T-helper 1 cell treated with Interleukin-12 subunit alpha and Interleukin-12 subunit beta and Interleukin-4 antibody, amounts not matched to agents 30 ng/mL and 1 ng/mL, for 36 hours (primary cell): ENCODE measurements around the gene IFNE. TPM values are rescaled to one million over a fixed set of nuclear protein-coding genes. Genes with fewer than 3 reads are reported as not detected.
"Not testable (repeated sequence)": the region's sequence is repeated elsewhere in the genome, so short reads cannot be mapped to it uniquely, and the experiment has no call there.

ENCODE experiments used
- intact Hi-C: fragments of 100-400 bp; cut with micrococcal nuclease; formaldehyde crosslinking; loops from one replicate; pipeline ENCODE4 v1.15.1; 2024
- total RNA-seq: library from RNA; stranded (reverse); gene quantifications from 2 replicates; pipeline ENCODE4 v1.2.3, GENCODE V29; 2022

Gene IFNE
- total RNA-seq, 1 donor from 2014 or later, result not detected

DNA sequence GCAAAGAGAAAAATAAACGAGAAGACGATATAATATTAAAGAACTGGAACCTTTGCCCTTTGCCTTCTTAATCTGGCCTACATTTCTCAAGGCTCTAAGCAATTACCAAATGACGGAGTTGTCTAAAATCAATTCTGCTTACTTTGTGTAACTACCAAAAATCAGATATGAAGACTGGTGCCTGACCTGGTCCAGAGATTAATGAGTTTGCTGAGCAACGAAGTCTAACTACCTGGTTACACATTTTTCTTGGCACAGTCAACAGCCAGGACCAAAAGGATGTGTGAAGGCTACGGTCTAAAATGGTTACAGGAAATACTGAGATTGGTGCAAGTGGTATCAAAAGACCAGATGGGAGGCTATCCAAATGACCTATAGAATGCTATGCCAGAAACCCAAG, 17.8 kb upstream of the IFNE start:
- intact Hi-C loops, result no loop called here

DNA sequence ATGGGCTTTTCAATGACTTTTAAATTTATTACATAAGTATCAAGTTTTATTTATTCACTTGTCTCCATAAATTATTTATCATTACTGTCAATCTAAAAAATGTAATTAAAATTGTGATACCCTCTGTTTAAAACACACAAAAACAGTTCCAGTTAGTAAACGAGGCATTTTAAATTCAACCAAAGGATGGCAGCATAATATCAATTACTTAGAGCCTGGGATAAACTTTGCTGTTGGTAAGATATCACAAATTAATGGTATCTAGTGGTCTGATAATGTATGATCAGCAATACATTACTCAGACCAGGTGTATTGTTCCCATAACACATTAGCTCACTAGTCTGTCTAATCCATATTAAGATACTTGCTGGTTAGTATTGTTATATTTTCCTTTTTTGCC, 9.6 kb upstream of the IFNE start:
- intact Hi-C loops, result loop anchor here (1.0 kb wide), 1 partner anchor 298 kb away; no protein-coding TSS in a partner anchor

DNA sequence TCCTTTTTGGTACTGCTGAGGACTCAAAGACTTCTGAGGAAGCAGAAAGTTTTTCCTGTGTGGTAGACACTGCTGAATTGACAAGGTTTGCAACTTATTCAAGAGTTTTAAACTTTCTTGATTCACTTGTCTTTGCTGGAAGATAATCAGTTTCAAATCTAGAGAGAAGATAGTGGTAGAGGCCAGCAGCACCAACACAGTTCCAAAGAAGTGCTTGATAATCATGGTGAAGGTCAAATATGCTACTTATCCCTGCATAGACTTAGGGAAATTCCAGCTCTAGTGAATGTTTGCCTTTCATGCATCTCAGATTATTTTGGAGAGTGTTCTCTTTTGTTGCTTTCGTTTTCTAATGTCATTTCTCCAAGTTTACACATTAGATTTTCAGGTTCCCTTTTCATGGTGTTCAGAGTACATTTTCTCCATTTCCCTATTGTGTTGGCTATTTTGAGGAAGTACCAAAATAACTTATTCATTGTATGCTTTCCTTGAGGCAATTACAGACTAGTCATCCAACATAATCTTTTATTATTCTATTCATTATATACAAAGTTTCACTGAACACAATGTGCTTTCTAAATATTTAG, 550 bp downstream of the IFNE start:
- intact Hi-C loops, result no loop called here

DNA sequence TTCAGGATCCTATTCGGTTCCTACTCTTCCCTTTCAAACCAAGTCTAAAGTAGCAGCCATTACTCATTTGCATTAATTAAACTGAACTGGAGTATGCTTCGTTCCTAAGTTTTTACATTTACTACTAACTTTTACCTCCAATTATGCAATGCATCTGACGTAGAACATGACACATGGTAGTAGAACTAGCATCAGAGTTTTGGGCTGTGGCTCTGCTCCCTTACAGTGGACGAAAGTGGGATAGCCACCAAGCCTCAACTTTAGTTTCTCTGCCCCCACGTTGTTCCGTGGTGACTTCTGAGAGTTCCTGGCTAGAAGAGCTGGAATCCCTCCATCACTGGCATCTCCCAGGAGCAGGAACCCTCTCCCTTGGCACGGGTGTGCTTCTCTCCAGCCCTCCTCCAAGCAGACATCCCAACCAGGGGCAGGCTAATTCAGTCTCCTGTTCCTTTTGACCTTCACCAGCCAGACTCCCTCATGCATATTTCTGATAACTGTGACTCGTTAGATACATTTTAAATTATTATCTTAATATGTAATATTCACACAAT, 2.9 kb downstream of the IFNE start:
- intact Hi-C loops, result no loop called here

DNA sequence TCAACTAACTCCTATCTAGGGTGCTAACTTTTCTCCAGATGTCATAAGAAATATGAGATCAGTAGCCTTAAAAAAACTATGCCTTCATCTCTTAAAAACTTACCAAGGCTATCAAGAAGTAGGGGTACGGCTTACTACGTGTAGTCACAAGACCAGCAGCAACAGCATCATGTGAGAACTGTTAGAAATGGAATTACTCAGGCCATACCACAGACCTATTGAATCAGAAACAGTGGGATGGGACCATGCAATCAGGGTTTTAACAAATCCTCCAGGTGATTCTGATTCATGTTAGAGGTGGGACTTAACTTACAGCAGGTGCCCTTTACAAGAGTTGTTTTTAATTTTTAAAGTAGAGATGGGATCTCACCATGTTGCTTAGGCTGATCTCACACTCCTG, 4.6 kb downstream of the IFNE start:
- intact Hi-C loops, result no loop called here

DNA sequence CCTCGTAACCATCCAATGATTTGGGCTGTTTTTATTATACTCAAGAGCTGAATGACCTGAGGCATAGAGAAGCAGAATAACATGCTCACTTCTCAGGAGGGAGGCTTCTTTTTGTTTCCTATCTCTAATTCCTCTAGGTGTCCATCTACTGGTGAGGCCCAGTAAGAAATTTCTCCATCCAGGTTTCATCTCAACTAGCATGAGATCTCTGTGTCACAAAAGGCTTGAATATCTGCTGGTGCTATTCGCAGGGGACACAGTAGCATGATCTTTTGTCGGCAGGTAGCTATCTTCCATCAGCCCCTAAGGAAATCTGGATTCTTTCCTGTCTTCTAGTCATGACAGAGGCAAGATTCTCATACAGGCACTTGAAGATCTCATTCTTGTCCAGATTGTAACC, 8.9 kb downstream of the IFNE start:
- intact Hi-C loops, result no loop called here

DNA sequence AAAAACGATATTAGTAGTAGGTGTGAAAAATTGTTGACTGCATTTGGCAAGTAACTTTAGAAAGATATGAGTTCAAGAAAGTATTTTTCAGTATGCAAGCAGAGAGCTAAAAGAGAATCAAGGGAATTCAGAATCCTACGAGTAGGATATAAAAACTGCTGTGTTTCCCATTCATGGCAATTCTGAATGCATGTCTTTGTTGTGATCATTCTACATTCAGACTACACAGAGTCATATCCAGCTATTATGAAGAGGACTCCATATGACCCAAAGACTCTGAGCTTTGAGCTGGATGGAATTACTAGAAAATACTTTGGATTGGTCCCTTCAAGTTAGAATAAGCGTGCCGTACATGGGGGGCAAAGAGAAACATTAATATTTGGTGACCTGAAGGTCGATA, 12.0 kb downstream of the IFNE start:
- intact Hi-C loops, result no loop called here

DNA sequence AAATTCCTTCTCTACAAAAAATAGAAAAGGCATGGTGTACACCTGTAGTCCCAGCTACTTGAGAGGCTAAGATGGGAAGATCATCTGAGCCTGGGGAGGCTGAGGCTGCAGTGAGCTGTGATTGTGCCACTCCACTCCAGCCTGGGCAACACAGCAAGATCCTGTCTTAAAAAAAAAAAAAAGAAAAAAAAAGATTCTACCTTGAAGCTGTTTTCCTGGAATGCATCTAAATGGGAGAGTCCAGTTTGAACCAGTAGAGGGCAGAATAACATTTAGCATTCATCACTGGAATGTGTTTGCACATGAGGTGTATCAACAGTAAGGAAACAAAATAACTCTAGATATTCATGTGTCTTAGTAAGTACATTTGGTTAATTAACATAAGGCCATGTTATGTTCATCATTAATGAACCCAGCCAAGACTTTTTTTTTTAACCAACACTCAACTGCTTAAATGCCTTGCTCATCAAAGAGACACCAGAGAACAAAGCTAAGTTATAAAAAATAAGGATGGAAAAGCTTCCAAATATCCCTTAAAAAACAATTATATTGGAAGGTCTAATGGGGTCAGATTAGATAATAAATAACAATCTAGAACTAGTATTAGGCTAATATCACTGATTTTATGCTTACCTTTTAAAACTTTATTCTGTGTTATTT, 16.1 kb downstream of the IFNE start:
- intact Hi-C loops, result loop anchor here (1.0 to 2.0 kb wide), 3 partner anchors 93 to 323 kb away; no protein-coding TSS in a partner anchor

DNA sequence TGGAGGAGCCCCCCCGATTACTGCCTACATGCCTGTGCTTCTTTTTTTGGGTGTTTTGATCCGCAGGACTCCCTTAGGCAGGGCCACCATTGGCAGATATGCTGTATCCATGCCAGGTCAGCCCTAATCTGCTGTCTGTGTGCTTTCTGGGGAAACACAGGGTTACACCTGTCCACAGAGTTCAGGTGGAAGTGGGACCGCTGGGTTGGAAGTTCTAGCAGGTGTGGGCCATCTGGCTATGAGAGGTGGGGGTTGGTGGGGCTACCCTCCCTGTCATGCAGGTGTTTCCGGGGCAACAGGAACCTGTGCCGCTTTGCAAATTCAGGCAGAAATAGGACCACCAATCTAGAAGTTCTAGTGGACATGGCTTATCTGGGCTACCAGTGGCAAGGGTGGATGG, 17.0 kb downstream of the IFNE start:
- intact Hi-C loops, result no loop called here

DNA sequence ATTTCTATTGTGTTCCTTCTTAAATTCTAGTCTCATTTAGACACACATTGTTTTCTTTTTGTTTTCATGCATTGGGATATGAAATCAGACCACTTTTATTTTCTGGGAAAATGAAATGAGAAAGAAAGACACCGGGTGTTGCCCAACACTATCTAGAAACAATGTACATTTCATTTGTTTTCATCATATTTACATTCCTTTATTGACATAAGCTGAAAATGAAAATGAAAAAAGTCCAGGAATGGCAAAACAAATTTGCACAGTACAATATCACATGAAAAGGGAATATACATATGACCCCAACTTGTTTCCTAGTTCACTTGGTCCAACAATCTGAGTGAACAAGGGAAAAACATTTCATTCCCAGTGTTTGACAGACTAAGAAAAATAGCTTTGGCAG, 20.7 kb downstream of the IFNE start:
- intact Hi-C loops, result no loop called here

DNA sequence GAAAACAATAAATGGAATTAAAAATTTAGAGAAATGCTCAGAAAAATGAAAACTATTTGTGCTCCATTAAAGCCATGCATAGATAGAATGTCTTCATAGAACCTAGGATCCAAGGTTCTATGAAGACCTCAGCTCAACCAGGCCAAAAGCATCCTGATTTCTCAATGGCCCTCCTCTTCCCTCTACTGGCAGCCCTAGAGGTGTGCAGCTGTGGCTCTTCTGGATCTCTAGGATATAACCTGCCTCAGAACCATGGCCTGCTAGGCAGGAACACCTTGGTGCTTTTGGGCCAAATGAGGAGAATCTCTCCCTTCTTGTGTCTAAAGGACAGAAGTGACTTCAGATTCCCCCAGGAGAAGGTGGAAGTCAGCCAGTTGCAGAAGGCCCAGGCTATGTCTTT, 26.8 kb downstream of the IFNE start:
- intact Hi-C loops, result loop anchor here (1.0 to 5.0 kb wide), 7 partner anchors 21 to 272 kb away; no protein-coding TSS in a partner anchor

DNA sequence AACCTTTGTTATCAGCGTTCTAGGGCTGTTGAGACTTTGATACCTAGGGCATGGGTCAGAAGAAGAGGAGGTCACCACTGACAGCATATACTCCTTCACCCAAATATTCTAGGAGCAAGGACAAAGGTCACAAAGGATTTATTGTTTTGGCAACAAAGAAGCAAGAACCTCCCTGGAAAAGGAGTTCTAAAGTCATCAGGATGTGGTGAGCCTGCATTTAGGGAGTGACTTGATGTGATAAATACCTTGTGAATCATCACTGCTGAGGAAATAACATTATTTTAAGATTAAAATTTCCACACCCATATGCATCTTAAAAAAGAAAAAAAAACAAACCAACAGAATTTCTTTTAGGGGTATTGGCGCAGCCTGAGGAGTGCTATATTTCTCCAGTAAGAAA, 28.0 kb downstream of the IFNE start:
- intact Hi-C loops, result loop anchor here (5.0 kb wide), 1 partner anchor 1072 kb away; no protein-coding TSS in a partner anchor

DNA sequence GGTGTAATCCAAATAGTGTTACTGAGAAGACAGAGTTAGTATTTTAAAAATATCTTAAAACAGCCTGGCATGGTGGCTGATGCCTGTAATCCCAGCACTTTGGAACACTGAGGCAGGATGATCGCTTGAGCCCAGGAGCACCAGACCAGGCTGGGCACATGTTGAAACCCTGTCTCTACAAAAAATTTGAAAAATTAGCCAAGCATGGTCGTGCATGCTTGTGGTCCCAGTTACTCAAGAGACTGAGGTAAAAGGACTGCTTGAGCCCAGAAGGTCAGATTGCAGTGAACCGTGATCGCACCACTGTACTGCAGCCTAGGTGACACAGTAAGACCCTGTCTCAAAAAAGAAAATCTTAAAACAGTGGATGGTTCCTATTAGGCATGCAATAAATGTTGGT, 29.4 kb downstream of the IFNE start:
- intact Hi-C loops, result loop anchor here (5.0 kb wide), 1 partner anchor 1070 kb away; no protein-coding TSS in a partner anchor

DNA sequence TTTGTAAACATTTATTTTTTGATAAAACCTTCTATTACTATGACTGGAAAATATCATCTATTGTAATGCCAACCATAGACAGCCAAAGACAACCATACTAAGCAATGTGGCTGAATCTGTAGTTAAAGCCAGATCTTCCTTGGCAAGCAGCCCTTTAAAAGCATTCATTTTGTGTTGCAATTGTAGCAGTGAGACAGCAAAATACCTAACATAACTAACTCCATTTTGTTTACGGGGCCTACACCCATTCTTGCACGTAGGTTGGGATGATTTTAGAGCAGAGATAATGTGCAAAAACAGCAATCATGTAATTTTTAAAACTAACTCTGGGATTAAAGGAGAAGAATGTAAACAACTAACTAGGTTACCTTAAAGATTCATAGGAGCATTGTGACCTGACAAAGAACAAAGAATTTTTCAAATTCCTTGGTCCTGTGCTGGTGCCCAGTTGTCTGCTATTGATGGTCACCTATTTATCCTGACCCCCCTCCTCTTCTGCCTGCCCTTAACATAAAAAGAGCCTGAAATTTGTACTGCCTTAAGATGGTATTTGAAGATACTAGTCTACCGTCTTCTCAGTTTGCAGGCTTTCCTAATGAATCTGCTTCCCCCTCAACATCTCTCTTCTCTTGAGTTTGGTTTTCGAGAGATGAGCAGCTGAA, 31.2 kb downstream of the IFNE start:
- intact Hi-C loops, result loop anchor here (5.0 kb wide), 1 partner anchor 1069 kb away; no protein-coding TSS in a partner anchor

DNA sequence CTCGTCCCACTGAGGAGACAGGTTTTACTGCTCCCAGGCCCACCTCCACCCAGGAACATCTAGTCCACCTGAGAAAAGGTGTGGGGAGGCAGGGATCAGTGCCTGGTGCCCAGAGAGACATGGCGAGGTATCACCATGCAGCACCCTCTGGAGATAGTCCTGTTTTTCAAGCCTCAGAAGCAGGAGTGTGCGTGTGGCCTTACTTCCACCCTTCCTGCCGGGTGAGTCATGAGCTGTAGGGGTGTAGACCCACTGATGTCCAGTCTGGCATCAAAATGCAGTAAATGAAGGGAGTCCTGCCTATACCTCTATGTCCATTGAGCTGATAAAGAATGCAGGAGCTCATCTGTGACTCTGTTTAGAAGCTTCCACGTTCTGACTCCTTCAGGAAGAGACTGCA, 32.8 kb downstream of the IFNE start:
- intact Hi-C loops, result not testable (repeated sequence)

DNA sequence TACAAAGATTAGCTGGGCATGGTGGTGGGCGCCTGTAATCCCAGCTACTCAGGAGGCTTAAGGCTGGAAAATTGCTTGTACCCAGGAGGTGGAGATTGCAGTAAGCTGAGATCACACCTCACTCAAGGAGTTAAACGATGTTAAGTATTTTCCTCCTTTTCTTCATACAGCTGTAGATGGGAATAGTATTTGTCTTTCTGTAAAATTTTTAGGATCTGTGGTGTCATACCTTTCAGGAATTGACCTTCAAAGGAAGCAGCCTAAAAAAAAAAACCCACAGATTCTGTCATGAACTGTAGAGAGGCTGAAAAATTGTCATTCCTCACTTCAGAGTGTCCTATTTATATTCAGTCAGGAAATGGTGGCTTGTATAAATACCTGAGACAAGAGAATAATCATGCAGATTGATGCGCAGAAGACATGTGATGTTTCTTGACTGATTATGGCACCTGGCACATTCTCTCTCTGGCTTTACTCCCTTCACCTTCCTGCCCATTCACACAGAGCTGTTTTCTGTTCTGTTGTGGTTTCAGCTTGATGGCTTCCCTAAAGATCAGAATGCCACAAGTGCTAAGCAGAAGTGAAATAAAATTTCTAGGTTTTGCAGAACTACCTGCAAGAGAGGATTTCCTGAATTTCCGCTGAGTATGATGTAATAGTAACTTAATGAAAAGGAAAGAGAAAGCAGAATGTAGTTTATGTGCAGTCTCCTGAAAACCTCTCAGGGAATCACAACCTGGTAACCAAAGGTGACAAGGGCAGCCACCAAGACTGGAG, 38.1 kb downstream of the IFNE start:
- intact Hi-C loops, result loop anchor here (1.0 to 5.0 kb wide), 4 partner anchors 47 to 133 kb away; partner anchors contain the start of gene KLHL9

DNA sequence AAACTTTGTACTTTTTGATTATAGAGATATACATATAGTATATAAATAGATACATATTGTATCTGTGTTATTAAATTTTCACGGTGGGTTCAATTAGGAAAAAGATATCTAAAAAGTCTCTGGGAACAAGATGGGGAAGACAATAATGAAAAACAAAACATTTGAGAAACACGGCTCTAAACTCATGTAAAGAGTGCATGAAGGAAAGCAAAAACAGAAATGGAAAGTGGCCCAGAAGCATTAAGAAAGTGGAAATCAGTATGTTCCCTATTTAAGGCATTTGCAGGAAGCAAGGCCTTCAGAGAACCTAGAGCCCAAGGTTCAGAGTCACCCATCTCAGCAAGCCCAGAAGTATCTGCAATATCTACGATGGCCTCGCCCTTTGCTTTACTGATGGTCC, 42.0 kb downstream of the IFNE start, which contains the start of gene IFNA1:
Gene IFNA1, plus strand, starts transcription at position 301 of the 400 bp plus-strand sequence. Its CDS starts 69 bp downstream, at position 370.
- intact Hi-C loops, result loop anchor here (5.0 kb wide), 2 partner anchors 43 to 137 kb away; no protein-coding TSS in a partner anchor

DNA sequence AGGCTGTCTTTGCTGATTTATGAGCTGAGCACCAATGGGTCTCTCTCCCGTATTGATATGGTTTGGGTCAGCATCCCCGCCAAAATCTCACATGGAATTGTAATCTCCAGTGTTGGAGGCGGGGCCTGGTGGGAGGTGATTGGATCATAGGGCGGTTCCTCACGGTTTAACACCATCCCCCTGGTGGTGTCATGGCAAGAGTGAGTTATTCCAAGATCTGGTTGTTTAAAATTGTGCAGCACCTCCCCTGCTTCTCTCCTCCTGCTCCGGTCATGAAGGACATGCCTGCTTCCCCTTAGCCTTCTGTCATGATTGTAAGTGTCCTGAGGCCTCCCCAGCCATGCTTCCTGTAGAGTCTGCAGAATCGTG, 47.1 kb downstream of the IFNE start:
- intact Hi-C loops, result not testable (repeated sequence)

DNA sequence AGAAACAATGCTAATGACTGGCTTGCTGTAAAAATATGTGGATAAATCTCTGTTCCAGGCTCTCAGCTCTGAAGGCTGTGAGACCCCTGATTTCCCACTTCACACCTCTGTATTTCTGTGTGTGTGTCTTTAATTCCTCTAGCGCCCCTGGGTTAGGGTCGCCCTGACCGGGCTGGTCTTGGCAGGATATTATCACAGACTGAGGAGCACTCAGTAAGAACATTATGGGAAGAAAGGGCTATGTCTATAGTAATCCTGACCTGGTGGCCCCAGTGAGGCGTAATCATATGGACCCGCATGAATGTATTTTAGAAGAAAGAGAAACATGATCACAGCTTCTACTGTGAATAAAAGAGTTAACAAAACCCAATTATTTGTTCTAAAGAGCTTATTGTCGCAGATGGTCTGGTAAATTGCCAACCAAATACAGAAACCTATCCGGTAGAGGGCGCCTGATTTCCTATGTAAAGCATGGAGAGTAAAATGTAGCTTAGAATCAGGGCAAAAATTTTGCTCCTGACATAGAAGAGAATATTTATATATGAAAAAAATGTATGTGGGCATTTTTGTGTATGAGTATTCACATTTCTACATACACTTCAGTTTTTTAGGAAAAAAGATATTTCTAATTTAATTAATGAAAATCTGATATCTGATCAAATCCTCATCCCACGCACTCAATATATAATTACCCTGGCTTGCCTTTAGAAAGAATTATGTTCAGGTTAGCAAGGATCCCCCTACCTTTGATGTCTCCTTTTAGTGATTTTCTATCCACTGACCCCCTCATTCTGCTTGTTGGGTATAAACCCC, 47.7 kb downstream of the IFNE start:
- intact Hi-C loops, result loop anchor here (1.0 kb wide), 3 partner anchors 21 to 355 kb away; no protein-coding TSS in a partner anchor
